Cardiac fibroblast (primary cell): ENCODE measurements around the gene C4orf50.
"Not testable (repeated sequence)": the region's sequence is repeated elsewhere in the genome, so short reads cannot be mapped to it uniquely, and the experiment has no call there.

Experiments used
- DNase-seq, 2 donors: peaks; one replicate each; pipeline versions ENCODE4 v3.0.0 to v3.0.0-alpha.2; 2010; ENCODE audit warnings: low read depth in 2 of 2
- H3K4me3 ChIP-seq, 2 donors: replicated peaks in 1 of 2; 1 replicate in 1 of 2; 2 replicates in 1 of 2; pipeline ENCODE4 v1.5.1; 2011; ENCODE audit warnings: low read depth in 2 of 2, low read length in 2 of 2, mild to moderate bottlenecking in 2 of 2, moderate library complexity in 1 of 2
- TF ChIP-seq, protein P1 (sequence below): IDR thresholded peaks from one replicate; pipeline ENCODE4 v1.5.1; 2011; ENCODE audit warnings: low read depth, mild to moderate bottlenecking, low read length, inconsistent platforms

C4orf50 gene

DNA sequence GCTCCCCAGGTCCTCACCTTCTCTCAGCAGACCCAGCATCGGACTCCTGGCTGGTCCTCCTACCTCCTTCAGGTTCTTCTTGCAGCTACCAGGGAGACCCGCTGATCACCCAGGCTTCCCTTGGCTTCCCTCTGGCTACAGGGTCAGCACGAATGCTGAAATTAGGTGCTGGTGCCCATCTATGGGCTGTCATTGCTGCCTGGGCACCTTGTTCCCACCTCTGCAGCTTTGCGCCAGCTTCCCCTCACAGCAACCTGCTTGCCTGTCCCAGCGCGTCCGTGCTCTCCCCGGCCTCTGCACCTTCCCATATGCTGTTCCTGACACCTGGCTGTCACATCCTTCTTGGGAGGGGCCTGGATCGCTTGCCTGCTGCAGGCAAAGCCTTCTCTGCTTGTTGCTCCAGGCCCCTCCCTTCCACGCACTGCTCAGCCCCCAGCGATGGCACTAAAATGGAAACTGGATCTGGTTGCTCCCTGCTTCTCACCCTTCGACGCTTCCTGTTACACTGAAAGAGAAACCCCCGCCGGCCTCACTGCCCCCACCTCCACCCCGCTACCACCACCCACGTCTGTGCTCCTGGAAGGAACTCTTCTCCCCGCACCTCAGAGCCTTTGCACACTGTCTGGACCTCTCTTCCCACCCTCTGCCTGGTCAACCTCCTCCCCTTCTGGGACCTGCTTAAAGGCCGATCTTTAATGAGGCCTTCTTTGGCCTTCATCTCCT, 22.2 kb downstream of the C4orf50 start:
- DNase-seq = no peak
- H3K4me3 ChIP-seq = no peak overlapping the region
- TF ChIP-seq, protein P1, sequence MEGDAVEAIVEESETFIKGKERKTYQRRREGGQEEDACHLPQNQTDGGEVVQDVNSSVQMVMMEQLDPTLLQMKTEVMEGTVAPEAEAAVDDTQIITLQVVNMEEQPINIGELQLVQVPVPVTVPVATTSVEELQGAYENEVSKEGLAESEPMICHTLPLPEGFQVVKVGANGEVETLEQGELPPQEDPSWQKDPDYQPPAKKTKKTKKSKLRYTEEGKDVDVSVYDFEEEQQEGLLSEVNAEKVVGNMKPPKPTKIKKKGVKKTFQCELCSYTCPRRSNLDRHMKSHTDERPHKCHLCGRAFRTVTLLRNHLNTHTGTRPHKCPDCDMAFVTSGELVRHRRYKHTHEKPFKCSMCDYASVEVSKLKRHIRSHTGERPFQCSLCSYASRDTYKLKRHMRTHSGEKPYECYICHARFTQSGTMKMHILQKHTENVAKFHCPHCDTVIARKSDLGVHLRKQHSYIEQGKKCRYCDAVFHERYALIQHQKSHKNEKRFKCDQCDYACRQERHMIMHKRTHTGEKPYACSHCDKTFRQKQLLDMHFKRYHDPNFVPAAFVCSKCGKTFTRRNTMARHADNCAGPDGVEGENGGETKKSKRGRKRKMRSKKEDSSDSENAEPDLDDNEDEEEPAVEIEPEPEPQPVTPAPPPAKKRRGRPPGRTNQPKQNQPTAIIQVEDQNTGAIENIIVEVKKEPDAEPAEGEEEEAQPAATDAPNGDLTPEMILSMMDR = no peak

DNA sequence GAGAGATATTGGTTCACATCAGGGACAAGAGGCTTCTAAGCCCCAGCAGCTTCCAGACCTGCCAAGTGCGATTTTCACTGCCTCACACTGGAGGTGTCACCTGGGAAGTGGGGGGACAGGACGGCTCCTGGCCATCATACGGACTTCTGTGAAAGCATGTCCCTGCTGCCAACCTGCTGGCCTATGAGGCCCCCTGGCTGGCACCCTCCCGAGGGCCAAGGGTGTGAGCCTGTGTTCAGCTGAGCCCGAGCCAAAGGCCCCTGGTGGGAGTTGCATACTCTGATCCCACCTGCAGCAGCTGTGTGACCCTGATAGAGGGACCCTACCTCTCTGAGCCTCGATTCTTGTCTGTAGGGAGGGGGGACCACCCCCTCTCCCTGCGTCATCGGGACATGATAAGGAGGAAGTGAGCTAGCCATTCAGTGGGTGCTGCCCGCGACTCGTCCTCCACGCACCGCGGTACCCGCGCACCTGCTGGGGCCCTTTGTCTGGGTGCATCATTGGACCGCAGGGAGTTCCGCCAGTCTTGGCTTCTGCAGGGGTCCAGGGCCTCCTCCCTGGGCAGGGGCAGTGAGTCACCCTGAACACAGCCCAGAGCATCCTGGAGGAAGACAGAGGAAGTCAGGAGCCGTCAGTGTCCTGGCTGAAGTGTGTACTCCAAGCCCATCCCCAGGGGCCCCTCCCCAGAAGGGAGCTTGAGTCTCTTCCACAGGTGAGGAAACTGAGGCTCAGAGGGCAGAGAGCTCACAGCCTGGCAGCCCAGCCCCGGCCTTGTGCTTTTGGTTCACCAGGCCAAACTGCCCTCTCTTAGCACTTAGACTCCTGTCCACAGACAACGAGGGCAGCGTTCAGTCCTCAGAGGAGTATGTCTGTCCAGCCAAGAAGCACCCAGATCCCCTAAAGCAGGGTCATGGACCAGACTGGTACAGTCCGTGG, 24.1 kb downstream of the C4orf50 start:
- DNase-seq = no peak
- TF ChIP-seq, protein P1 = no peak
- H3K4me3 ChIP-seq = no peak overlapping the region

DNA sequence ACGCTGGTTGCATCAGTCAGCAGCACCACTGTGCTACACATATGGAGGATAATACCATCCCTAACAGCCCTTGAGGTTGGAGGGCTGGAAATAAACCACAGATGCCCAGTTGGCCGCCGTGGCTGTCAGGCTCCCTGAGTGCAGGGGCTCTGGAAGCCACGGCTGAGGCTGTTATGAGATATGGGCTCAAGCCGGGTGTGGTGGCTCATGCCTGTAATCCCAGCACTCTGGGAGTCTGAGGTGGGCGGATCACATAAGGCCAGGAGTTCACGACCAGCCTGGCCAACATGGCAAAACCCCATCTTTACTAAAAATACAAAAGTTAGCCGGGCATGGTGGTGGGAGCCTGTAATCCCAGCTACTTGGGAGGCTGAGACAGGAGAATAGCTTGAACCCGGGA, 24.9 kb downstream of the C4orf50 start:
- not testable (repeated sequence) for DNase-seq, H3K4me3 ChIP-seq

DNA sequence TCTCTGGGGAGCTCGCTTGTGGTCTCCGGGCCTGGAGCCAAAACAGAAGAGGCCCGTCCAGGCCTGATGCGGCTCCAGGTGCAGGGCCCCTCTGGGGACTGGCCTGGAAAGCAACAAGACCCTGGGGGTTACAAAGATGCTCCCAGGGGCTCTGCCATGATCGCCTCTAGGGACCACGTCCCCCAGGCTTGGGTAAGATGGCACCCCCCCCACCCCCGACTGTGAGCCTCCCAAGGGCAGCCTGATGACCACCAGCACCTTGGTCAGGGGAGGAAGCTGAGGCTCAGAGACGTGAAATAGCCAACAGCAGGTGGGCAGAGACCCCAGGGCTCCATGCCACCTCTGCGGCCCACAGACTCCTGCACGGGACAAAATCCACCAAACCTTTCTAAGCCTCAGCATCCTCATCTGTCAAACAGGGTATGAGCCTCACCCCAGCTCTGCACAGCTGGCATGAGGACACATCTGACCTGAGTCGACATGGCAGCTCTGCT, 25.4 kb downstream of the C4orf50 start:
- no peak overlapping the region for H3K4me3 ChIP-seq
- no peak for DNase-seq
- TF ChIP-seq, protein P1 = no peak

DNA sequence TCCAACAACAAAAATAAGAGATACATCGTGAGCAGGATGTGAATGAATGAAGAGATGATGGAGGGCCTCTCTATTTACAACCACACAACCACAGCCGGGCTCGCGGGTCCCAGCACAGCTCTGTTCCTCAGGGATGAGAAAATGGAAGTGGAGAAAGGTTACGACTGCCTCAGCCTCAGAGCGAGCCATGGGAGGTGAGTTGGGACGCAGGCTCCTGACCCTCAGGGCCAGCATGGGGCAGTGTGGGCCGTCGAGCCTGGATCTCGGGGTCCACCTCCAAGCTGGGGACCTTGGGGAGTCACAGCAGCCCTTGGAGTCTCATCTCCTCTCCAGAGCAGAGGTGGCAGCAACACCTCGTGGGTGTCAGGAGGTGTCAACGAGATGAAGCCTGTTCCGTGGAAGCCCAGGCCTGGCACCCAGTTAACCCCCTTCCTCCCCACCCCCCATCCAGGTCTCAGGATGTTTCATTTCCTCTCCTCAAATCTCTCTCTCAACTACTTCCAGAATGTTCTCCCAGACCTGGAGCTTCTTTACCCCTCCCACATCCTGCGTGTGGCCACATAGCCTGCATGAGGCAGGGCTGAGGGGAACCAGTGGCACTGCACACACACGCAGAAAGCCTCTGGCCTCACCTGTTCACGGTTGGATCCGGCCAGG, 25.9 kb downstream of the C4orf50 start:
- no peak for DNase-seq
- TF ChIP-seq, protein P1 = no peak
- no peak overlapping the region for H3K4me3 ChIP-seq

DNA sequence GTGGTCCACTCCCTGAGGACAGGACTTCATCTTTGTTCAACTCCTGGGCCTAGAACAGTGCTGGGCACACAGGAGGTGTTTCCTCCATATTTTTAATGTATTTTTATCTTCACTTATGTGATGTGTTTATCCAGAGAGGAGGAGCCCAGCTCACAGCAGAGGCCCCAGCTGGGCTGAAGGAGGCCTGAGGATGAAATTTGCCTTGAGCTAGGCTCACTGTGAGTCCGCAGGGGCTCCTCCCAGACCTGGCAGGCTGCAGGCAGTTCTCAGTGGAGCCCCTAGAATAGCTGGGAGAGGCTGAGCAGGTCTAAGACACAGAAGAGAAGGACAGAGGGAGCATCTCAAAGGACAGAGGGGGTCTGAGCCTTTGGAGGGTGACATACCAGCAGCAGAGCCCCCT, 26.8 kb downstream of the C4orf50 start:
- TF ChIP-seq, protein P1 = no peak
- H3K4me3 ChIP-seq = no peak overlapping the region

More for the DNA sequence above, 26.8 kb downstream of the C4orf50 start:
- DNase-seq = no peak
